ENCODE measurements around the gene ADH4. TPM values are rescaled to one million over a fixed set of nuclear protein-coding genes. Genes with fewer than 3 reads are reported as not detected.

The ADH4 gene
- total RNA-seq, 1 experiment from 2014 or later: not detected

GRCh38 chr4:99154658-99155342 is 10.7 kb upstream of the ADH4 start:
- Mint-ChIP-seq H3K9me3 (peaks cover 16 to 24% of the 10 kb centered on the region in 2 experiments), H3K36me3 (ENCODE audit: insufficient read depth in 1 of 3, low read depth in 3 of 3) (peaks cover 10 to 17% (median 16%) of the 10 kb centered on the region in 3 experiments), H3K27me3 (ENCODE audit: low read depth) (no peaks in the 10 kb centered on the region), H3K27ac (no peak overlapping the region), H3K4me3 (no peak overlapping the region), H3K4me1 (no peaks in the 10 kb centered on the region)
- H4K5ac ChIP-seq (ENCODE audit: insufficient read length, low read depth, low read length): no peak overlapping the region
- H3K56ac ChIP-seq (ENCODE audit: insufficient read length, low read depth, low read length): no peak overlapping the region
- H2AFZ ChIP-seq (ENCODE audit: low read length): no peak overlapping the region
- no peaks in the 10 kb centered on the region for H3K4me1 ChIP-seq (ENCODE audit: insufficient read depth, low read length)
- H3K23ac ChIP-seq (ENCODE audit: insufficient read length, low read depth, low read length): no peak overlapping the region
- H2BK12ac ChIP-seq (ENCODE audit: insufficient read length, low read depth, low read length): no peak overlapping the region
- no peak overlapping the region for H4K91ac ChIP-seq (ENCODE audit: insufficient read length, low read depth, low read length)
- H3T11ph ChIP-seq (ENCODE audit: low read length): no peak overlapping the region
- H3K79me1 ChIP-seq (ENCODE audit: insufficient read depth, low read depth, low read length, poor library complexity, severe bottlenecking): no peaks in the 10 kb centered on the region
- no peak for DNase-seq
- H2AK5ac ChIP-seq (ENCODE audit: insufficient read length, low read length): no peak overlapping the region
- no peaks in the 10 kb centered on the region for H3K79me2 ChIP-seq (ENCODE audit: insufficient read depth, low read length)
- no peak overlapping the region for H2BK120ac ChIP-seq (ENCODE audit: low read depth, low read length, poor library complexity, severe bottlenecking)
- TF ChIP-seq, protein P1, sequence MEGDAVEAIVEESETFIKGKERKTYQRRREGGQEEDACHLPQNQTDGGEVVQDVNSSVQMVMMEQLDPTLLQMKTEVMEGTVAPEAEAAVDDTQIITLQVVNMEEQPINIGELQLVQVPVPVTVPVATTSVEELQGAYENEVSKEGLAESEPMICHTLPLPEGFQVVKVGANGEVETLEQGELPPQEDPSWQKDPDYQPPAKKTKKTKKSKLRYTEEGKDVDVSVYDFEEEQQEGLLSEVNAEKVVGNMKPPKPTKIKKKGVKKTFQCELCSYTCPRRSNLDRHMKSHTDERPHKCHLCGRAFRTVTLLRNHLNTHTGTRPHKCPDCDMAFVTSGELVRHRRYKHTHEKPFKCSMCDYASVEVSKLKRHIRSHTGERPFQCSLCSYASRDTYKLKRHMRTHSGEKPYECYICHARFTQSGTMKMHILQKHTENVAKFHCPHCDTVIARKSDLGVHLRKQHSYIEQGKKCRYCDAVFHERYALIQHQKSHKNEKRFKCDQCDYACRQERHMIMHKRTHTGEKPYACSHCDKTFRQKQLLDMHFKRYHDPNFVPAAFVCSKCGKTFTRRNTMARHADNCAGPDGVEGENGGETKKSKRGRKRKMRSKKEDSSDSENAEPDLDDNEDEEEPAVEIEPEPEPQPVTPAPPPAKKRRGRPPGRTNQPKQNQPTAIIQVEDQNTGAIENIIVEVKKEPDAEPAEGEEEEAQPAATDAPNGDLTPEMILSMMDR (conservative IDR thresholded peaks at IDR 0.05): no peak
- no peak overlapping the region for H3K4me2 ChIP-seq (ENCODE audit: insufficient read depth, insufficient read length, low read length)
- no peak overlapping the region for H4K8ac ChIP-seq (replicated peaks; ENCODE audit: insufficient read length, low read depth, low read length)
- no peak overlapping the region for H3K27ac ChIP-seq (ENCODE audit: insufficient read length, low read depth, low read length)
- H3K18ac ChIP-seq (ENCODE audit: insufficient read length, low read depth, low read length): no peak overlapping the region
- H2BK15ac ChIP-seq (ENCODE audit: low read depth, low read length): no peak overlapping the region
- no peaks in the 10 kb centered on the region for H4K20me1 ChIP-seq (ENCODE audit: control insufficient read depth, insufficient read depth, insufficient read length)
- no peak overlapping the region for H3K14ac ChIP-seq (ENCODE audit: insufficient read depth, low read length)
- H3K9ac ChIP-seq (ENCODE audit: extremely low read depth, insufficient read length, low read length): no peak overlapping the region
- no peak overlapping the region for H3K4ac ChIP-seq (ENCODE audit: low read depth, low read length)
- H3K23me2 ChIP-seq (ENCODE audit: insufficient read length, low read depth, low read length, poor library complexity, severe bottlenecking): no peaks in the 10 kb centered on the region
- H3K9me3 ChIP-seq (ENCODE audit: control insufficient read depth, low read depth, low read length): peaks cover 15% of the 10 kb centered on the region
- no peak overlapping the region for H2BK20ac ChIP-seq (ENCODE audit: low read depth, low read length, poor library complexity, severe bottlenecking)
- no peaks in the 10 kb centered on the region; the same call in 1 of the 2 replicates for H3K27me3 ChIP-seq (ENCODE audit: insufficient read depth, low read length)
- no CpG with 5 or more reads among the region's 4 CpGs for WGBS (ENCODE audit: extremely low coverage, insufficient read length, low lambda C conversion rate)
- H2BK5ac ChIP-seq (ENCODE audit: insufficient read length, low read length): no peak overlapping the region
